ENCODE data around the gene ANKRD29.

- TF ChIP-seq CTCF (conservative IDR thresholded peaks at IDR 0.05) (no peak), EZH2 (IDR thresholded peaks at IDR 0.05; ENCODE audit: low read depth) (no peak)
These were observed 18.8 kb downstream of the ANKRD29 start for GRCh38 chr18:23643815-23644490.
